Measurements from ENCODE around the gene EPB41L2. TPM values are rescaled to one million over a fixed set of nuclear protein-coding genes. Genes with fewer than 3 reads are reported as not detected.

Gene EPB41L2
- total RNA-seq, 1 donor from 2014 or later: 314 TPM

- H3K4me1 Mint-ChIP-seq (ENCODE audit: unreplicated experiment): peaks cover 23% of the 10 kb centered on the region
- peaks cover 13% of the 10 kb centered on the region for H3K9me3 Mint-ChIP-seq (ENCODE audit: unreplicated experiment)
- DNase-seq (ENCODE audit: low spot score): no peak
- H3K4me3 Mint-ChIP-seq (ENCODE audit: unreplicated experiment): peak overlapping the region; percentile 13
- TF ChIP-seq CTCF (IDR thresholded peaks at IDR 0.05; ENCODE audit: unreplicated experiment): no peak
- H3K27me3 Mint-ChIP-seq (ENCODE audit: unreplicated experiment): peaks cover 9% of the 10 kb centered on the region
- H3K27ac Mint-ChIP-seq (ENCODE audit: unreplicated experiment): peak overlapping the region; percentile 28
- H3K36me3 Mint-ChIP-seq (ENCODE audit: low read depth, unreplicated experiment): peaks cover 19% of the 10 kb centered on the region
These were observed 156.2 kb downstream of the EPB41L2 start for GRCh38 chr6:130906736-130907381.

- Mint-ChIP-seq H3K9me3 (ENCODE audit: unreplicated experiment) (no peaks in the 10 kb centered on the region), H3K4me3 (ENCODE audit: unreplicated experiment) (no peak overlapping the region), H3K36me3 (ENCODE audit: low read depth, unreplicated experiment) (peaks cover 23% of the 10 kb centered on the region), H3K4me1 (ENCODE audit: unreplicated experiment) (peaks cover 14% of the 10 kb centered on the region), H3K27ac (ENCODE audit: unreplicated experiment) (no peak overlapping the region), H3K27me3 (ENCODE audit: unreplicated experiment) (peaks cover 4% of the 10 kb centered on the region)
- DNase-seq (ENCODE audit: low spot score): no peak
- no peak for TF ChIP-seq CTCF (IDR thresholded peaks at IDR 0.05; ENCODE audit: unreplicated experiment)
These were observed 159.4 kb downstream of the EPB41L2 start for GRCh38 chr6:130903602-130904001.

GRCh38 chr6:130903007-130903406, 160.0 kb downstream of the EPB41L2 start:
- Mint-ChIP-seq H3K9me3 (ENCODE audit: unreplicated experiment) (no peaks in the 10 kb centered on the region), H3K4me1 (ENCODE audit: unreplicated experiment) (peaks cover 8% of the 10 kb centered on the region), H3K4me3 (ENCODE audit: unreplicated experiment) (no peak overlapping the region), H3K27ac (ENCODE audit: unreplicated experiment) (no peak overlapping the region), H3K27me3 (ENCODE audit: unreplicated experiment) (peaks cover 4% of the 10 kb centered on the region), H3K36me3 (ENCODE audit: low read depth, unreplicated experiment) (peaks cover 19% of the 10 kb centered on the region)
- TF ChIP-seq CTCF (IDR thresholded peaks at IDR 0.05; ENCODE audit: unreplicated experiment): no peak
- no peak for DNase-seq (ENCODE audit: low spot score)

GRCh38 chr6:130900913-130901312, 162.1 kb downstream of the EPB41L2 start:
- peaks cover 4% of the 10 kb centered on the region for H3K27me3 Mint-ChIP-seq (ENCODE audit: unreplicated experiment)
- no peak overlapping the region for H3K27ac Mint-ChIP-seq (ENCODE audit: unreplicated experiment)
- no peak for TF ChIP-seq CTCF (IDR thresholded peaks at IDR 0.05; ENCODE audit: unreplicated experiment)
- H3K4me3 Mint-ChIP-seq (ENCODE audit: unreplicated experiment): peak overlapping the region; percentile 27
- H3K9me3 Mint-ChIP-seq (ENCODE audit: unreplicated experiment): no peaks in the 10 kb centered on the region
- no peak for DNase-seq (ENCODE audit: low spot score)
- H3K4me1 Mint-ChIP-seq (ENCODE audit: unreplicated experiment): no peaks in the 10 kb centered on the region
- peaks cover 16% of the 10 kb centered on the region for H3K36me3 Mint-ChIP-seq (ENCODE audit: low read depth, unreplicated experiment)

- Mint-ChIP-seq H3K4me3 (ENCODE audit: unreplicated experiment) (no peak overlapping the region), H3K9me3 (ENCODE audit: unreplicated experiment) (no peaks in the 10 kb centered on the region), H3K27ac (ENCODE audit: unreplicated experiment) (no peak overlapping the region), H3K4me1 (ENCODE audit: unreplicated experiment) (no peaks in the 10 kb centered on the region), H3K36me3 (ENCODE audit: low read depth, unreplicated experiment) (peaks cover 29% of the 10 kb centered on the region), H3K27me3 (ENCODE audit: unreplicated experiment) (peaks cover 1% of the 10 kb centered on the region)
- DNase-seq (ENCODE audit: low spot score): no peak
- no peak for TF ChIP-seq CTCF (IDR thresholded peaks at IDR 0.05; ENCODE audit: unreplicated experiment)
These were observed 166.8 kb downstream of the EPB41L2 start for GRCh38 chr6:130896249-130896648.

All from endothelial cell (in vitro differentiated cells).